GM10266 (cell line): ENCODE results near the gene ZNF699.
A peak's percentile ranks its signal among the peaks of the same experiment; 100 is the strongest.
"Not testable (repeated sequence)": the region's sequence is repeated elsewhere in the genome, so short reads cannot be mapped to it uniquely, and the experiment has no call there.

ENCODE experiments used
- DNase-seq: peaks from one replicate; pipeline ENCODE4 v3.0.0; 2012; ENCODE audit errors: extremely low spot score
- TF ChIP-seq, protein P1 (sequence below): IDR thresholded peaks from 2 replicates; pipeline ENCODE4 v1.5.1; 2012; ENCODE audit warnings: mild to moderate bottlenecking, low read depth; ENCODE audit not compliant: control insufficient read depth, insufficient read depth; ENCODE audit errors: missing control alignments

The ZNF699 gene

DNA sequence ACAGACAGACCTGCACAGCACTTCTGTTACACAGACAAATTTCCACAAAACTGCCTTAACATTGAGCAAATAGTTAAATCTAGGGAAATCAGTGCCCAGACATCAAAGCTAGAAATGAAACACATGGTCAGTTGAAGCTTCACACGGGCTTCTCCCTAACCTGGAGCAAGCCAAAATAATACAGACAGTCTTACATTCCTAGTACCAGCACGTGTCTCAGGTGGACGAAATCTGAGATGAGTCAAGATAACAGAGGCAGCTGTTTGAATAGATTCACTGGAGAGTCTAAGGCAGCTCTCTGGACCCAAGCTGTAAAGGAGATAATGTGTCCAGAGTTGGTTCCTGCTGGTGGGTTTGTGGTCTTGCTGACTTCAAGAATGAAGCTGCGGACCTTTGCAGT is 4.1 kb upstream of the ZNF699 start:
- TF ChIP-seq, protein P1, sequence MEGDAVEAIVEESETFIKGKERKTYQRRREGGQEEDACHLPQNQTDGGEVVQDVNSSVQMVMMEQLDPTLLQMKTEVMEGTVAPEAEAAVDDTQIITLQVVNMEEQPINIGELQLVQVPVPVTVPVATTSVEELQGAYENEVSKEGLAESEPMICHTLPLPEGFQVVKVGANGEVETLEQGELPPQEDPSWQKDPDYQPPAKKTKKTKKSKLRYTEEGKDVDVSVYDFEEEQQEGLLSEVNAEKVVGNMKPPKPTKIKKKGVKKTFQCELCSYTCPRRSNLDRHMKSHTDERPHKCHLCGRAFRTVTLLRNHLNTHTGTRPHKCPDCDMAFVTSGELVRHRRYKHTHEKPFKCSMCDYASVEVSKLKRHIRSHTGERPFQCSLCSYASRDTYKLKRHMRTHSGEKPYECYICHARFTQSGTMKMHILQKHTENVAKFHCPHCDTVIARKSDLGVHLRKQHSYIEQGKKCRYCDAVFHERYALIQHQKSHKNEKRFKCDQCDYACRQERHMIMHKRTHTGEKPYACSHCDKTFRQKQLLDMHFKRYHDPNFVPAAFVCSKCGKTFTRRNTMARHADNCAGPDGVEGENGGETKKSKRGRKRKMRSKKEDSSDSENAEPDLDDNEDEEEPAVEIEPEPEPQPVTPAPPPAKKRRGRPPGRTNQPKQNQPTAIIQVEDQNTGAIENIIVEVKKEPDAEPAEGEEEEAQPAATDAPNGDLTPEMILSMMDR: no peak

DNA sequence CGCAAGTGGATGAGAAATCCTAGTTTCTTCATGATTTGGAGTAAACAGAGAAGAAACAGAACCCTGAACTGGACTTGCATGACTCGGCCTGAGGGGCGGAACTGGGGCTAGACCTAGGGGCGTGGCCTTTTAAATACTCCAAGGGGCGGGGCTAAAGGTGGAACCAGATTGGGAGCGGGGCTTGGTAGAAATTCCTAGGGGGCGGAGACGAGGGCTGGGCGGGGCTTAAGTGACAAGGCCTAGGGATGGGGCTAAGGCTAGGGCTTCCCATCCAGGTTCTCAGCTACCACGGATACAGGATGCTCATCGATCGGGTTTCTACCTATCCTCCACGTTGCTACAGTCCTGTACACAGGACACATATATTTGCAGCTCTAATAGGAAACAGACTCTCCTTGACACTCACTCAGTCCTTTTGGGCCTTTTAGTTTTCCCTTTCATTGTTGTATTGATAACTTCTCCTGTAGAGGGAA is 372 bp upstream of the ZNF699 start:
- TF ChIP-seq, protein P1: no peak
- DNase-seq: peak; percentile 84

More for the DNA sequence above, 4.1 kb upstream of the ZNF699 start:
- DNase-seq: no peak

DNA sequence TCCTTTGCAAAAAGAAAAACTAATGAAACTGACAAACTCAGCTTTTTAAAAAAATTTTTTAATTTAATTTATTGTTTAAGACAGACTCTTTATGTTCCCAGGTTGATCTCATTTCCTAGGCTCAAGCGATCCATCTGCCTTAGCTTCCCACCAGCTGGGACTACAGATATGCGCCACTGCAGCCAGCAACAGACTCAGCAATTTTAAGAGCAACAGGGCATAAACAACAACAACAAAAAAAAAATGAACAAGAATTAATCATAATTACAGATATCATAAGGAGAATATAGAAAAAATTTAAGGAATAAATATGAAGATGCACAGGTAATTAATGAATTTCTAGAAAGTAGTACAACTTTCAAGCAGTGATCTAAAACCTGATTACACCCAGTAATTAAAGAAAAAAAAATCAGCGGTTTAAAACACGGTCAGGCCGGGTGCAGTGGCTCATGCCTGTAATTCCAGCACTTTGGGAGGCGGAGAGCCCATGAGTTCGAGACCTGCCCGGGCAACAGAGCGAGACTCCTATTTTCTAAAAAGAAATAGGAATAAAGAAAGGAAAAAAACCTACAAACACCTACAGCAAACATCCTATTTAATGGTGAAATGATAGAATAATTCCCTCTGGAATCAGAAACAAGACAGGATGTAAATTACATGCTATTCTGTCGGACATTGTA is 1.4 kb downstream of the ZNF699 start:
- TF ChIP-seq, protein P1: no peak
- DNase-seq: no peak

DNA sequence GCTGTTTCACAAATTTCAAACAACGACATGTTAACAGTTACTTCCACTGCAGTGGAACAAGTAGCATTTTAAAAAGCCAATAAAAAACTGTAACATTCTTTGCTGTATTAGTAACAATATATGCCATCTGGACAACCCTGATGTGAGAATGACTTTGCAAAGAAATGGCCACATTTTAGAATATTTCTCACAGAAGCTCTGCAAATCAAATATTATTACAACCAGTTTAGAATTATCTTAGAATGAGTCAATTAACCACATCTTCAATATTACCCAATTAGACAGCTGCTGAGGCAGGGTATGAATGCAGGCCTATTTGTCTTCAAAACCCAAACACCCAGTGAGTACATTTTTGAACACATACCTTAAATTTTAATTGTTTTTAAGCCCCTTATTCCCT is 3.2 kb downstream of the ZNF699 start:
- TF ChIP-seq, protein P1: no peak
- no peak for DNase-seq

DNA sequence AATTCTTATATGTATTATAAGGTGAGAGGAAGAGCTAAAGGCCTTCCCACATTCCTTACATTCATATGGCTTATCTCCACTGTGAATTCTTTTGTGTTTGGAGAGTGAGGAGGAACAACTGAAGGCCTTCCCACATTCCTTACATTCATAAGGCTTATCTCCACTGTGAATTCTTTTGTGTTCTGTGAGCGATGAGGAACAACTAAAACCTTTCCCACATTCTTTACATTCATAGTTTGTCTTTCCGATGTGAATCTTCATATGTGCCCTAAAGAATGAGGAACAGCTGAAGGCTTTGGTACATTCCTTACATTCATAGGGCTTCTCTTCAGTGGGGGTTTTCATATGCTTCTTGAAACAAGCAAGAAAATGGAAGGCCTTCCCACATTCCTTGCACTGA is 13.3 kb downstream of the ZNF699 start:
- TF ChIP-seq, protein P1: no peak
- DNase-seq: no peak

DNA sequence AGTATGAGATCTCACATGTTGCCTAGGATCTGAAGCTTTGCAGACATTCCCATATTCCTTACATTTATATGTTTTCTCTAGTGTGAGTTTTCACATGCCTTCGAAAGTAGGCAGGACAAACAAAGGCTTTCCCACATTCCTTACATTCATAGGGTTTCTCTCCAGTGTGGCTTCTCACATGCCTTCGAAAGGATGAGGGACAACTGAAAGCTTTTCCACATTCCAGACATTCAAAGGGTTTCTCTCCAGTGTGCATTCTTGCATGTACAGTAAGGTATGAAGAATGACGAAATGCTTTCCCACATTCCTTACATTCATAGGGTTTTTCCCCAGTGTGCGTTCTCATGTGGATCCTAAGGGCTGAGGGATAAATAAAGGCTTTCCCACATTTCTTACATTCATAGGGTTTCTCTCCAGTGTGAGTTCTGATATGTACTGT is 14.2 kb downstream of the ZNF699 start:
- DNase-seq: no peak
- TF ChIP-seq, protein P1: no peak

DNA sequence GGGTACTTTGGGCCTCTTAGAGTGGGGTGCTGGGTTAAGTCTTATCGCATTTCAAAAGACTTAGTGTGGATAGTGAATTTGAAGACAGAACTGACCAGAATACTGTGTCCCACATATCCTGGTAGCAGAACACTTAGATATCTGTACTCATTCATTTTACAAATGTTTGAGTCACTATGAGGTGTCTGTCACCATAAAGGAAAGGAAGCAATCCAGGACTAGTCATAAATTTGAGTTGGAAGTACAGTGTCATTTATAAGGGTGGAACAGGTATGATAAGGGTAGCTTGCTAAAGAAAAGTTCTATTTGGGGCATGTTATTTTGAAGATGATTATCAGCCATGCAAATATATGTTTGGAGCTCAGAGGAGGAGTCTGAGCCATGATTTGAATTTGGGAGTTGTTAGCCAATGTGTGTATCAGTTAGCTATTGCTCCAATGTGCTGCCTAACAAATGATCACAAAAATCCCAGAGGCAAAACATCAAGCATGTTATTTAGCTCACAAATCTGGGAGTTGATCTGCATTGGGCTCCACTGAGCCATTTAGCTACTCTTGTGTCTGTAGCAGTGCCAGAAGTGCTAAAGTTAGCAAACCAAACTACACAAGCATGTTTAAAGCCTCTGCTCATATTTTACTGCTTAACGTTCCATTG is 20.3 kb downstream of the ZNF699 start:
- DNase-seq: no peak
- TF ChIP-seq, protein P1: no peak

DNA sequence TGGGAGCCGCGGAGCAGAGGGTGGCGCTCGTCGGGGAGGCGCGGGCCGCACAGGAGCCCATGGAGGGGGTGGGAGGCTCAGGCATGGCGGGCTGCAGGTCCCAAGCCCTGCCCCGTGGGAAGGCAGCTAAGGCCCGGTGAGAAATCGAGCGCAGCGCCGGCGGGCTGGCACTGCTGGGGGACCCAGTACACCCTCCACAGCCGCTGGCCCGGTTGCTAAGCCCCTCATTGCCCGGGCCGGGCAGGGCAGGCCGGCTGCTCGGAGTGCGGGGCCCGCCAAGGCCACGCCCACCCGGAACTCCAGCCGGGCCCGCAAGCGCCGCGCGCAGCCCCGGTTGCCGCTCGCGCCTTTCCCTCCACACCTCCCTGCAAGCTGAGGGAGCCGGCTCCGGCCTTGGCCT is 26.2 kb downstream of the ZNF699 start:
- not testable (repeated sequence) for DNase-seq
